KOPT-K1 (cell line): ENCODE data around the gene RNU5D-1.

Source experiments
- H3K27ac ChIP-seq: fragments of 200-600 bp; sonication (generic); 2 replicates; pipeline ENCODE4 v1.5.1; 2016; ENCODE audit warnings: antibody characterized with exemption, mild to moderate bottlenecking, low read depth, low read length; ENCODE audit not compliant: poor library complexity, severe bottlenecking
- H3K36me3 ChIP-seq: fragments of 200-600 bp; sonication (generic); 2 replicates; pipeline ENCODE4 v1.5.1; 2017; ENCODE audit warnings: antibody characterized with exemption, mild to moderate bottlenecking, low read length, moderate library complexity; ENCODE audit not compliant: insufficient read depth
- H3K9me3 ChIP-seq: fragments of 200-600 bp; sonication (generic); 2 replicates; pipeline ENCODE4 v1.5.1; 2017; ENCODE audit warnings: antibody characterized with exemption, low read length, mild to moderate bottlenecking; ENCODE audit not compliant: insufficient read depth, poor library complexity, severe bottlenecking

Gene RNU5D-1

DNA sequence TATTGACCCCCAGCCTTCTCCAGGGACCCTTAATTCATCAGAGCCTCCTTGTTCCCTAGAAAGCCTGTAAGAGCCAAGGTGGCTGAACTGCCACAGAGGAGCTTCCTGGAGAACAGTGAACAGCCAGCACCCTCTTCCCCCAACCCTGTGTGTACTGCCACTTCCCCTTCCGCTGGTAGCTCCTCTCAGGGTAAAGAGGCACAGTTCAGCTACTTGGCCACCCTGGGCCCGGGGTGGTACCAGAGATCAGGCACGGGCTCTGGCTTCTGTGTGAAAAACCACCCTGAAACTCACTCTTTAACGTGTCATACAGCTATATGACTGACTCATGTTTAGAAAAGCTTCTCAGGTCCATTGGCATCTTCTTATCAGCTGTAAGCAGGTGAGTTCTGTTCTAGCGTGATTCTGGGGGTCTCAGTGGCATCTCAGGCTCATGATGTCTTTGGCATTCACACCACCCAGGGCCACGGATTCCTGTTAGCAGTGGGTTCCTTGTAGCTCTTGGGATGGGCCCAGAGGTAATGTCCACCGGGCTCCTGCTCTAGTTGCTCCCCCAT lies 34.1 kb downstream of the RNU5D-1 start:
- H3K9me3 ChIP-seq: no peaks in the 10 kb centered on the region
- H3K27ac ChIP-seq: no peak overlapping the region
- H3K36me3 ChIP-seq: peaks cover 31% of the 10 kb centered on the region; the same call in 1 of the 2 replicates

DNA sequence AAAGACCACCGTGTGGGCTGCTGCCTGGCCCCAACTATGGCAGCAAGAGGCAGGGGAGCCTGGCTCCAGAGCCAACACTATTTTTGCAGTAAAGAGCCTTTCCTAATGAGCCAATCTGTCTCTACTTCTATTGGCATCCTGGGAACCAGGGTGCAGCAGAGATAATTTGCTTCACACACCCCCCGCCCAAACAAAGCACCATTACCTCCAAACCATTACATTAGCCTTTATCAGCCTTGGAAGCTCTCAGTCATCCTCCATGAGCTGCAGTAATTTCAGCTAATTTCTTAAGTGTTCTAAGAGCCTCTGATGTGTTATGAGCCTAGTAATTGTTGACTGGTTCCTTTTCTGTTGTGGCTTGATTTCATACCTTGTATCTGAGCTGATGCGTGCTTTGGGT lies 34.9 kb downstream of the RNU5D-1 start:
- Histone ChIP-seq H3K36me3 (peaks cover 23% of the 10 kb centered on the region; the same call in 1 of the 2 replicates), H3K27ac (no peak overlapping the region), H3K9me3 (no peaks in the 10 kb centered on the region)

DNA sequence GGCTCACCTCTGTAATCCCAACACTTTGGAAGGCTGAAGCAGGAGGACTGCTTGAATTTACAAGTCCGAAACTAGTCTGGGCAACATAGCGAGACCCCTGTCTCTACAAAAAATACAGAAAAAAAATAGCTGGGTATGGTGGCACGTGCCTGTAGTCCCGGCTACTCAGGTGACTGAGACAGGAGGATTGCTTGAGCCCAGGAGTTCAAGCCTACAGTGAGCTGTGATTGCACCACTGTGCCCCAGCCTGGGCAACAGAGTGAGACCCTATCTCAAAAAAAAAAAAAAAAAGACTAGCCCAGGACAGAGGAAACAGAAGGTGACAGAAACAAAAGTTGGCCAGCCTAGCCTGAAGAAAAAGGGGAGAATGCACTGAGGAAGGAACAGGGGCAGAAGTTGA lies 35.3 kb downstream of the RNU5D-1 start:
- H3K9me3 ChIP-seq: no peaks in the 10 kb centered on the region
- peaks cover 19% of the 10 kb centered on the region; the same call in 1 of the 2 replicates for H3K36me3 ChIP-seq
- H3K27ac ChIP-seq: no peak overlapping the region

DNA sequence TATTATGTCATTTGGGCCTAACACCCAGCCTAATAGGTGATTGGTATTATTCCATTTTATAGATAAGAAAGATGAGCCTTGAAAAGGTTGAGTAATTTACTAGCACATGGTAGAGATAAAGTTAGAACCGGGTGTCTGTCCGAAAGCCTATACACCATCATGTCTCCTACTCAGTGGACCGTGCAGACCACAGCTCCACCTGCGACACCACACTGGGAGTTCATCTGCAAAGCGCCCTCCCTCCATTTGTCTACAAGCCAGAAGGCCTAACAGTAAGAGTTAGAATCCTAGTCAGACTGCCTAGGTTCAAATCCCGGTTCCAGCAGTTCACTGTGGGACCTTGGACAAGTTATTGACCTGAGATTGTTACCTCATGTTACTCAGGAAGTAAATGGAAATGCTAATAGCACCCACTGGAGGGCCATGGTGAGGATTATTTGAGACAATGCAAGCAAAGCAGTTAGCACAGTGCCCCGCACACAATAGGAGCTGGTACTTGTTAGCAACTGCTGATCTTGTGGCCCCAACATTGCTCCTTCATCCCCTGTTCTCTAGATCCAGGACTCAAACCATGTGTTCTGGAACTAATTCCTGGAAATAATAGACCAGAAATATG lies 36.0 kb downstream of the RNU5D-1 start:
- no peaks in the 10 kb centered on the region for H3K9me3 ChIP-seq
- H3K27ac ChIP-seq: no peak overlapping the region
- H3K36me3 ChIP-seq: peaks cover 12% of the 10 kb centered on the region; the same call in 1 of the 2 replicates

DNA sequence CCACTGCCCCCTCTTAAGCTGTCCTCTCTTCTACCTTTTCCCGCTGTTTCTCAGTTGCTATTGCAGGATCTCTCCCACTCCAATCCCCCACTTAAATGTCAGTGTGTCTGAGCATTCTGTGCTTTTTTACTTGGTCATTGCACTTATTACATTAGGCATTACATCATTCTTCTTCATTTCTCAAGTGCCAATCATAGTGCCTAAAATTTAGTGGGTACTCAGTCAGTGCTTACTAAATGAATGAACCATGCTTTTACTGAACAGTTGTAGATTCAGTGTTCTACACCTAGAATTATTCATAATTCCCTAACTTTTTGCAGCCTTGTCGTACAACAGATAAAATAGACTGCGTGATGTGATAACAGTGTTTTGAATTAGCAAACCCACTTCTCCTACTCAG lies 37.1 kb downstream of the RNU5D-1 start:
- Histone ChIP-seq H3K9me3 (no peaks in the 10 kb centered on the region), H3K36me3 (0 out of 2 replicates have a peak, but pooled peaks cover 6% of the 10 kb centered on the region), H3K27ac (no peak overlapping the region)

DNA sequence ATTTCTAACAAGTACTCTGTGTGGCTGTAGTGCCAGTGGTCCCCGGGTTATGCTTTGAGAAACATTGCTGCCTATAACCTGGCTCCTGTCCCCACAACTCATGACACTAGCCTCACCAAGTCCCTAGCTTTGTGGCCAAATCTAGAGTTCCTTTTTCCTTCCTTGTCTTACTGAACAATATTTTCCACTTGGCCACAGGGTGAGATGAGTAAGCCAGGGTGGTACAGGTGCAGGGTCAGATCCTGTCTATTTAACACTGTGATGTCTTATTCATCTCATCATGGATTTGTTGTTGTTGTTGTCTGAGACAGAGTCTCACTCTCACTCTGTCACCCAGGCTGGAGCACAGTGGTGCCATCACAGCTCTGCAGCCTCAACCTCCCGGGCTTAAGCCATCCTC lies 37.8 kb downstream of the RNU5D-1 start:
- H3K36me3 ChIP-seq: 0 out of 2 replicates have a peak, but pooled peaks cover 6% of the 10 kb centered on the region
- H3K9me3 ChIP-seq: no peaks in the 10 kb centered on the region
- no peak overlapping the region for H3K27ac ChIP-seq

DNA sequence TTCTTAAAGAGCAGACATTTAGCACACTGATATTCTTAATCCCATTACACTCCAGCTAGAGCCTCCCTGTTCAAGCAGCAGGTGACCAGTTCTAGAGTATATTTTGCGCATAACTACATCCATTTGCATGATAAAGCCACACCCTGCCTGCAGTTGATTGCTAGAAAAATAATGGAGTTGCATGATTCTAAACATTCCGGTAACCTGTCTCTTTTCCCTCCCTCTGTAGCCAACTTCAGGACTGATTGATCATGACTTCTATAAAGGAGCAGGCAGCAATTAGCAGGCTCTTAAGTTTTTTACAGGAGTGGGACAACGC lies 41.6 kb downstream of the RNU5D-1 start:
- Histone ChIP-seq H3K36me3 (no peaks in the 10 kb centered on the region), H3K27ac (no peak overlapping the region), H3K9me3 (no peaks in the 10 kb centered on the region)

DNA sequence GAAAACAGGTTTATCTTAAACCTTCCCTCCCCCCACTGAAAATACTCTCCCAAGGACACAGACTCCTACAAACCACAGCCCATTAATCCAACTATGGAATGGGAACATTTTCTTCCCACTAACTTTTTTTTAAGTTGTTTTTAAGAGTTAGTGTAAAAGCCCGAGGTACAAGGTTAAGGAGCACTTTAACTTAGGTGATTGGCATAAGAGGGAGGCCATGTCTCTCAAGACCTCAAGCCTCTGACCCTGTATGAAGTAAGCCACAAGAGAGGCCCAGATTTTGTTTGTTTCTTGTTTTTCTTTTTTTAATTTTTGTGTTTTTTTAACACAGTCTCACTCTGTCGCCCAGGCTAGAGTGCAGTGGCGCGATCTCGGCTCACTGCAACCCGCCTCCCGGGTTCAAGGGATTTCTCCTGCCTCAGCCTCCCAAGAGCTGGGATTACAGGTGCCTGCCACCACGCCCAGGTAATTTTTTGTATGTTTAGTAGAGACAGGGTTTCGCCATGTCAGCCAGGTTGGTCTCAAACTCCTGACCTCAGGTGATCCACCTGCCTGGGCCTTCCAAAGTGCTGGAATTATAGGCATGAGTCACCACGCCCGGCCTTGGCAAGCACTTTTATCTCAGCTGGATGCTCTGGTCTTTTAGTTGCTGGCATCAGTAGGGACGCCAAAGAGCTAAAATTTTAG lies 42.1 kb downstream of the RNU5D-1 start:
- no peaks in the 10 kb centered on the region for H3K9me3 ChIP-seq

DNA sequence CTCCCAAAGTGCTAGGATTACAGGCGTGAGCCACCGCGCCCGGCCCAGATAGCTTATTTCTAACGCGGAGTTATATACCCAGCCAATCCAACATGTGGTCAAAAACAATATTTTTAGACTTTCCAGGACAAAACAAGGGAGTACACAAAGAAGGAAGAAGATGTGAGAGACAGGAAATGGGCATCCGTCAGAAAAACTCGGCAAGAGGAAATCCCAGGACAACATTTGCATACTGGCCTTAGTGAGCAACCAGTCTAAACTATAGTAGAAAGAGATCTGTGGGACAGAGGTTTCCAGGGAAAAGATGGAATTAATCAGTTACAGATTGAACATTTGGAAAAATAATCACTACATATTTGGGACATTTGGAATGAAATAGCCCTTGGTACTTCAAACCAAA lies 45.1 kb downstream of the RNU5D-1 start:
- Histone ChIP-seq H3K9me3 (no peaks in the 10 kb centered on the region), H3K27ac (no peak overlapping the region)

More for the DNA sequence above, 42.1 kb downstream of the RNU5D-1 start:
- H3K27ac ChIP-seq: no peak overlapping the region
- H3K36me3 ChIP-seq: no peaks in the 10 kb centered on the region

DNA sequence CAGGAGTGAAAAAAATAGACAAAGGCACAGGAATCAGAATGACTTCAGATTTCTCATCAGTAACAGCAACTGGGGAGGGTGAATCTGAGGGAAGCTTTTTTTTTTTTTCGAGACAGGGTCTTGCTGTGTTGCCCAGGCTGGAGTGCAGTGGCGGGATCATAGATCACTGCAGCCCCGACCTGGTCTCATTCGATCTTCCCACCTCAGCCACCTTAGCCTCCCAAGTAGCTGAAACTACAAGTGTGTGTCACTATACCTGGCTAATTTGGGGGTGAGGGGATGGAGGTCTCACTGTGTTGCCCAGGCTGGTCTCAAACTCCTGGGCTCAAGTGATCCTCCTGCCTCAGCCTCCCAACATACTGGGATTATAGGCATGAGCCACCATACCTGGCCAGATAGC lies 45.8 kb downstream of the RNU5D-1 start:
- no peak overlapping the region for H3K27ac ChIP-seq
- no peaks in the 10 kb centered on the region for H3K36me3 ChIP-seq

More for the DNA sequence above, 45.1 kb downstream of the RNU5D-1 start:
- H3K36me3 ChIP-seq: no peaks in the 10 kb centered on the region

DNA sequence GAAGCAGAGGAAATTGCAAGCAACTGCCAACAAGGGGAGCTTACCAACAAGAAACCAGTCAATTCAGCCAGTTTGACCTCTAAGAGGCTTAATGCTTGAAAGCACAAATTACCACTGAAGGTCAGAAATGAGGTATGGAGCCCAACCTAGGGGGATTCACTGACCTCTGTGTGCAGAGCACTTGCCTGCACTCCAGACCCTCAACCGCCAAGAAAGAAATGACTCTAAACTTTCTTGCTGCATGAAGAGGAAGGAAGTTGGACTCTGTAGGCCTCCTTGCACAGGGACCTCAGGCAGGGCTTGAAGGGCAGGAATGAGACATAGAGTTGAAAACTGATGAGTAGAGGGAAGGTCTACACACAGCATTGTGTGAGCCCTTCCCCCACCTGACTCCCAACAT lies 46.4 kb downstream of the RNU5D-1 start:
- Histone ChIP-seq H3K36me3 (no peaks in the 10 kb centered on the region), H3K9me3 (no peaks in the 10 kb centered on the region), H3K27ac (peak overlapping the region; percentile 21)

More for the DNA sequence above, 45.8 kb downstream of the RNU5D-1 start:
- H3K9me3 ChIP-seq: no peaks in the 10 kb centered on the region

DNA sequence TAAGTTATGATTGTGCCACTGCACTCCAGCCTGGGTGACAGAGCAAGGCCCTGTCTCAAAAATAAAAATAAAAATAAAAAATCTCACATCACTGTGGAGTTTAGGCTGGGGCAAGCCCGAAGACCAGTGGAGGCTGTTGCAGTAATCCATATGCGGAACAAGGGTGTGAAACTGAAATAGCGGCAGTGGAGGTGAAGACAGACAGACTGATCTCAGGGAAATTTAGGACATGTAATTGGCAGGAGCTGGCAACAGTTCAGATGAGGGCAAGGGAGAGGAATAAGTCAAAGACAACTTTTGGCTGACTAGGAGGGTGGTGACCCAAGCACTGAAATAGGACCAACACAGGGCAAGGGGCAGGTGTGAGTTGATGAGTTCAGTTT lies 48.1 kb downstream of the RNU5D-1 start:
- no peak overlapping the region for H3K27ac ChIP-seq
- no peaks in the 10 kb centered on the region for H3K9me3 ChIP-seq
- no peaks in the 10 kb centered on the region for H3K36me3 ChIP-seq

DNA sequence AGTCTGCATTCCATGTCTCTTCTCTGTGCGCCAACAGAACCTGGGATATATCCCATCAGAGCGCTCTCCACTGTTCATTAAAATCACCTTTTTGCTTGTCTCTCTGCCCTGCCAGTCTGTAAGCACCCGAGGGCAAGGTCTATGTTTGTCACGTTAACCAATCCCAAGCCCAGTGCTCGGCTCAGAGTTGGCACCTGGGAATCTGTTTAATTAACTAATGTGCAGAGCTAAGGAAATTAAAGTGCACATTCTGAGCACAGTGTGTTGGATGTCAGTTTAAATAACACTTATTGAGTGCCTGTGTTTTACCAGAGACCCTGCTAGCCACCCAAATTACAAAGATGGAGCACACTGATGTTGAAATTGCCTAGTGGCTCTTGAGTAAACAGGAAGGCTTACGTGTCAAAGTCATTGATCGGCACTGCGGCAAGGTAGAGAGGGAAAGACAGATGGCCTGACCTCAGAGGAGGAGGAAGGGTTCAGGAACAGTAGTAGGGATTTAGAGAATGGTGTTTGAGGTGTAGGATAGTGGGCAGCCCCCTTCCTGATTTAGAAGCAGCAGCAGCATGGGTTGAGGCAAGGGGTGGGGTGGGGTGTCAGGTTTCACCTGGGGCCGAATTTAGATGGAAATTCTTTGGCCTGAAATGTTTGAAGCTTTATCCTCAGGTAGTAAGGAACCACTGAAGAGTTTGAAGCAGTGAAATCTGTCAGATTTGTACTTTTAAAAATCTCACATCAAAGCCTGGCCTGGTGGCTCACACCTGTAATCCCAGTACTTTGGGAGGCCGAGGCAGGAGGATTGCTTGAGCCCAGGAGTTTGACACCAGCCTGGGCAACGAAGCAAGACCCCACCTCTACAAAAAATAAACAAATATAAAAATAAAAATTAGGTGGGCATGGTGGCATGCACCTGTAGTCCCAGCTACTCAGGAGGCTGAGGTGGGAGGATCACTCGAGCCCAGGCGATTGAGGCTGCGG lies 48.8 kb downstream of the RNU5D-1 start:
- Histone ChIP-seq H3K36me3 (no peaks in the 10 kb centered on the region), H3K9me3 (no peaks in the 10 kb centered on the region), H3K27ac (no peak overlapping the region)
